Upper lobe of right lung (tissue), 1 donor: ENCODE data around the gene ZNF185. TPM values are rescaled to one million over a fixed set of nuclear protein-coding genes. Genes with fewer than 3 reads are reported as not detected.

Experiments
- ATAC-seq: fragments of 200-7000 bp; cut with Tn5 transposase; one replicate; pipeline ENCODE4 v1.9.1; 2020; ENCODE audit warnings: mild to moderate bottlenecking, moderate library complexity
- DNase-seq: peaks from one replicate; pipeline ENCODE4 v3.0.0-alpha.2; 2020
- H3K27ac ChIP-seq: fragments of 200-600 bp; one replicate; pipeline ENCODE4 v1.8.0; 2022
- H3K27me3 ChIP-seq: fragments of 200-600 bp; one replicate; pipeline ENCODE4 v1.8.0; 2022; ENCODE audit warnings: mild to moderate bottlenecking
- H3K36me3 ChIP-seq: fragments of 200-600 bp; one replicate; pipeline ENCODE4 v1.8.0; 2022
- H3K4me1 ChIP-seq: fragments of 200-600 bp; one replicate; pipeline ENCODE4 v1.8.0; 2022
- H3K4me3 ChIP-seq: fragments of 200-600 bp; one replicate; pipeline ENCODE4 v1.8.0; 2022; ENCODE audit warnings: mild to moderate bottlenecking
- H3K9me3 ChIP-seq: fragments of 200-600 bp; one replicate; pipeline ENCODE4 v1.8.0; 2022
- intact Hi-C: fragments of 100-400 bp; cut with DNase I; formaldehyde crosslinking; loops from one replicate; pipeline ENCODE4 v1.11.0; 2022
- total RNA-seq: library from RNA; stranded (reverse); fragmentation: NEBNext Ultra II Directional; extraction: Animal tissue kit (Norgen Biotek cat#: 25700); gene quantifications from one replicate; pipeline ENCODE4 v1.2.1, GENCODE V29; 2021
- TF ChIP-seq, protein P1 (sequence below): fragments of 200-600 bp; IDR thresholded peaks from one replicate; pipeline ENCODE4 v1.8.0; 2022; ENCODE audit warnings: antibody characterized with exemption
- donor health status: DM: no; HTN: yes; CAD: no; lungs with severe emphysema.

The ZNF185 gene
- total RNA-seq, 1 donor from 2014 or later = 16.3 TPM

DNA sequence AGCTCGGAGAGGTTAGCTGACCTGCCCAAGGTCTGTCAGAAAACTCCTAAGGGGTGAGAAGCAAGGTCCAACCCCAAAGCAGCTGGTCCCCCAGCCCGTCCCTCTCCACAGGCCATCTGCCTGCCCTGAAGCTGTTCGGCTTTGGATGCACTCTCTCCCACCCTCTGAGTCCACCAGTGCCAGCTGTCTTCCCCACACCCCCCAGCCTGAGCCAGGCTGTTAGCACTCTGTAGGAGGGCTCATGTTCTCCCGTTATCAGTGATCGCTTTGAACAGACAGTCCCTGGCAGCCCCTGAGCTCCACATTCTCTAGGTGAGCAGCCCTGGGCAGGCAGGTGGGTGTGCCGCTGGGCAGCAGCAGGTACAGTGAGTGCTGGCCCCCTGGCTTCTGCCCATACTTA, 16.0 kb downstream of the ZNF185 start:
- Histone ChIP-seq H3K27ac (no peak overlapping the region), H3K9me3 (no peaks in the 10 kb centered on the region), H3K4me3 (no peak overlapping the region), H3K4me1 (no peaks in the 10 kb centered on the region), H3K36me3 (no peaks in the 10 kb centered on the region), H3K27me3 (no peaks in the 10 kb centered on the region)
- intact Hi-C loops = no loop called here
- ATAC-seq (no peak), DNase-seq (no peak)
- TF ChIP-seq, protein P1, sequence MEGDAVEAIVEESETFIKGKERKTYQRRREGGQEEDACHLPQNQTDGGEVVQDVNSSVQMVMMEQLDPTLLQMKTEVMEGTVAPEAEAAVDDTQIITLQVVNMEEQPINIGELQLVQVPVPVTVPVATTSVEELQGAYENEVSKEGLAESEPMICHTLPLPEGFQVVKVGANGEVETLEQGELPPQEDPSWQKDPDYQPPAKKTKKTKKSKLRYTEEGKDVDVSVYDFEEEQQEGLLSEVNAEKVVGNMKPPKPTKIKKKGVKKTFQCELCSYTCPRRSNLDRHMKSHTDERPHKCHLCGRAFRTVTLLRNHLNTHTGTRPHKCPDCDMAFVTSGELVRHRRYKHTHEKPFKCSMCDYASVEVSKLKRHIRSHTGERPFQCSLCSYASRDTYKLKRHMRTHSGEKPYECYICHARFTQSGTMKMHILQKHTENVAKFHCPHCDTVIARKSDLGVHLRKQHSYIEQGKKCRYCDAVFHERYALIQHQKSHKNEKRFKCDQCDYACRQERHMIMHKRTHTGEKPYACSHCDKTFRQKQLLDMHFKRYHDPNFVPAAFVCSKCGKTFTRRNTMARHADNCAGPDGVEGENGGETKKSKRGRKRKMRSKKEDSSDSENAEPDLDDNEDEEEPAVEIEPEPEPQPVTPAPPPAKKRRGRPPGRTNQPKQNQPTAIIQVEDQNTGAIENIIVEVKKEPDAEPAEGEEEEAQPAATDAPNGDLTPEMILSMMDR = no peak

DNA sequence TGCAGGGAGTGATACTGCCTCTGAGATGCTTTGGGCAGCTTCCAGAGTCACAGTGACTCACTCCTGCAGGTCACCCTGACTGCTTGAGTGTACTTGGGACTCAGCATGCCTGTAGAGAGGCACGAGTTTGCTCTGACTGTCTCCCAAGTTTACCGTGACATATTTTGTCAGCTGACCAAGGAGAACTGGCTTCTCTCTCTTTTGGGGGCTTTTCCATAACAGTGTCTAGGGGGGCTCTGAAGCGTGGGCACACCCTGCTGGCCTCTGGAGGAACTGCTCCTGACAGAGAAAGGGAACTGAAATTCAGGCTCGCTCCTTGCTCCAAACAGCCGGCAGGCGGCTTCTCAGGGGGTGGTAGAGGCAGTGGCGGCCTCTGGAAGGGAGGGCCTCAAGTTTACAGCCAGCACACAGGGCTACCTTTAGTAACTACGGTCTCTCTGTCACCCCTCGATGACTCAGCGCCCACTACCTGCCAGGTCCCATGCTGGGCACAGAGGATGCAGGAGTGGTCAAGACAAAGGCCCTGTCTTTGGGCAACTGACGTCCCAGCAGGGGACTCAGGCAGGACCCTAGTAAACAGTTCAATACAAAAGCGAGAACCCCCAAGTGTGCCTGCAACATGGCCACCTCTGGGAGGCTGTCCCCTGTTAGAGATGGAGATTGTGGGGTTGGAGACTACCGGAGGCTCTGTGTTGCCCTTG, 17.8 kb downstream of the ZNF185 start:
- ATAC-seq = peak; percentile 65
- H3K36me3 ChIP-seq = no peaks in the 10 kb centered on the region
- H3K27ac ChIP-seq = no peak overlapping the region
- TF ChIP-seq, protein P1 = peak; percentile 45
- H3K4me3 ChIP-seq = no peak overlapping the region
- no peaks in the 10 kb centered on the region for H3K9me3 ChIP-seq
- H3K27me3 ChIP-seq = no peaks in the 10 kb centered on the region
- intact Hi-C loops = no loop called here
- H3K4me1 ChIP-seq = no peaks in the 10 kb centered on the region
- DNase-seq = no peak

DNA sequence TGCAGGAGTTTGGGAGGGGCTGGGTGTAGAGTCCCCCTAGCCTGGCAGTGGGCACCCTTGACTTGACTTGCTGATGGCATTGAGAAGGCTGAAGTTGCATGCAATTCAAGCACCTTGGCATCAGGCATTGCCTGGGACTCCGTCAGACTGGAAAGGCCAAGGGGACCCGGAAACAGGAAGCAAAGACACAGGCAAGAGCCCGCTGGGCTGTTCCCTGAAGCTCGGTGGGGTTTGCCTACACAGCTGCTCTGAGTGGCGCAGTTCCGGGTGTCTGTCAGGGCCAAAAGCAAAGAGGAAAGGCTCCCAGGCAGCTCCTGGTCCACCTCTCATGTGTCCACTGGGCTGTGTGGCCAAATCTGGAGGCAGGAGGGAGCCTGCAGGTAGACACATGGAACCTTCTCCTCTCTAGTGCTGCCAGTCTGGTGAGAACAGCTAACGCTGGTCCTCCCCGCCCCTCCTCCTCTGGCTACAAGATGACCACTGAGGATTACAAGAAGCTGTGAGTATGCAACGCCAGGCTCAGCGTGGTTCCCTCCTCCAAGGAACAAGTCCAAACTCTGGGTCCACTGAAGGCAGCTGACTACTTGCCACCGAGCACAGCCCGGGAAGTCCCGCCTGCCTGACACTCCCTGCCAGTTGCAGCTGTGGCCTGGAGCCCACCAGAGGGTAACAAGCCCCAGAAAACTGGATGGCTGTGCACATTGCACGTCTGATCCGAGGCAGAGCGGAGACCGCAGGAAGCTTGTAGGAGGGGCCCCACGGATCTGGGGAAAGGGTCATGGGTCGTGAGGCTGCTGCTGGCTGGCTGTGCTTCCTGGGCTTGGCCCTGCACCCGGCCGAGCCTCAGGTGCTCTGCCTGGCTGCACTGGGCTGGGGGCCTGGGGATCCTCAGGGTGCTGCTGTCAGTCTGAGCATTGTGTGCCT, 20.1 kb downstream of the ZNF185 start:
- Histone ChIP-seq H3K27me3 (no peaks in the 10 kb centered on the region), H3K4me1 (no peaks in the 10 kb centered on the region), H3K27ac (no peak overlapping the region), H3K4me3 (no peak overlapping the region), H3K9me3 (no peaks in the 10 kb centered on the region), H3K36me3 (no peaks in the 10 kb centered on the region)
- ATAC-seq (peak; percentile 52), DNase-seq (no peak)
- TF ChIP-seq, protein P1 = no peak
- intact Hi-C loops = no loop called here

DNA sequence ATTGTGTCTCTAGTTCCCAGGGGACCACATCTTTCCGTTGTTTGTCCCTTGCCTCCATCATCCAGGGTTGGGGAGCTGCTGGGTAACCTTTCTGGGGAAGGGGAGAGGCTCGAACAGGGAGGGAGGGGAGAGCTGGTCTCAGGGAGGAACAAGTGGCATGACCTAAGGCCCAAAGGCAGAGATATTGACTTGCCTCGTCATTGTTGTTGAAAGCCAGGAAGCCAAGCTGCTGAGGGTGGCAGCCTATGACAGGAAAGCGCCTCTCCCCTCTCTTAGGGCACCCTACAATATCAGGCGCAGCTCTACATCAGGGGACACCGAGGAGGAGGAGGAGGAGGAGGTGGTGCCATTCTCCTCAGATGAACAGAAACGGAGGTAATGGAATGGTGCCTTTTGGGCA, 20.8 kb downstream of the ZNF185 start:
- Histone ChIP-seq H3K36me3 (no peaks in the 10 kb centered on the region), H3K4me1 (no peaks in the 10 kb centered on the region), H3K27ac (no peak overlapping the region), H3K4me3 (no peak overlapping the region), H3K9me3 (no peaks in the 10 kb centered on the region), H3K27me3 (no peaks in the 10 kb centered on the region)
- TF ChIP-seq, protein P1 = no peak
- no peak for DNase-seq
- intact Hi-C loops = no loop called here
- no peak for ATAC-seq

DNA sequence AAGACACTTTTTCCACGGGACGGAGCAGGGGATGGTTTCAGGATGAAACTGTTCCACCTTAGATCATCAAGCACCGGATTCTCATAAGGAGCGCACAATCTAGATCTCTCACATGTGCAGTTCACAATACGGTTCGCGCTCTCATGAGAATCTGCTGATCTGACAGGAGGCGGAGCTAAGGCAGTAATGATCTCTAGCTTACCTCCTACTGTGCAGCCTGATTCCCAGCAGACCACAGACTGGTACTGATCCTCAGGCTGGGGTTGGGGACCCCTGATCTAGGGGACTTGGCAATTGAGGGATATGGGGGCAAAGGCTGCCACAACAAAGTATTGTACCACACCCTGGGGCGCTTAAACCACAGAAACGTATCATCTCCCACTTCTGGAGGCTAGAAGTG, 25.7 kb downstream of the ZNF185 start:
- H3K9me3 ChIP-seq = no peaks in the 10 kb centered on the region
- intact Hi-C loops = no loop called here
- no peak overlapping the region for H3K4me3 ChIP-seq
- ATAC-seq = no peak
- H3K27ac ChIP-seq = no peak overlapping the region
- no peak for DNase-seq
- H3K27me3 ChIP-seq = no peaks in the 10 kb centered on the region
- H3K36me3 ChIP-seq = no peaks in the 10 kb centered on the region
- no peaks in the 10 kb centered on the region for H3K4me1 ChIP-seq
- TF ChIP-seq, protein P1 = no peak
